HG03342 (cell line): ENCODE data around the gene NOS3.
"Not testable (repeated sequence)": the region's sequence is repeated elsewhere in the genome, so short reads cannot be mapped to it uniquely, and the experiment has no call there.

Experiments used
- ATAC-seq: cut with Tn5 transposase; IDR thresholded peaks from one replicate; pipeline ENCODE4 v1.9.1; 2021; ENCODE audit warnings: mild to moderate bottlenecking, moderate library complexity; ENCODE audit not compliant: unreplicated experiment

The NOS3 gene

GRCh38 chr7:151032936-151033863 lies 42.4 kb downstream of the NOS3 start:
- no peak for ATAC-seq

GRCh38 chr7:151033864-151034249 lies 43.0 kb downstream of the NOS3 start:
- no peak for ATAC-seq

- ATAC-seq, result no peak
These were observed 43.7 kb downstream of the NOS3 start for GRCh38 chr7:151034312-151035025.

GRCh38 chr7:151035026-151035717 lies 44.4 kb downstream of the NOS3 start:
- ATAC-seq, result no peak

- ATAC-seq, result no peak
These were observed 45.1 kb downstream of the NOS3 start for GRCh38 chr7:151035902-151036301.

- ATAC-seq, result no peak
These were observed 48.4 kb downstream of the NOS3 start for GRCh38 chr7:151038951-151039849.

- no peak for ATAC-seq
These were observed 49.2 kb downstream of the NOS3 start for GRCh38 chr7:151039850-151040548.

- ATAC-seq, result no peak
These were observed 50.0 kb downstream of the NOS3 start for GRCh38 chr7:151040616-151041375.

GRCh38 chr7:151043449-151043848 lies 52.6 kb downstream of the NOS3 start:
- not testable (repeated sequence) for ATAC-seq

GRCh38 chr7:151043959-151044358 lies 53.1 kb downstream of the NOS3 start:
- ATAC-seq, result no peak

- no peak for ATAC-seq
These were observed 54.4 kb downstream of the NOS3 start for GRCh38 chr7:151045262-151045661.

- ATAC-seq, result no peak
These were observed 55.1 kb downstream of the NOS3 start for GRCh38 chr7:151045967-151046366.

- ATAC-seq, result no peak
These were observed 56.1 kb downstream of the NOS3 start for GRCh38 chr7:151046603-151047573.

GRCh38 chr7:151047976-151048815 lies 57.4 kb downstream of the NOS3 start, which contains the start of gene ASIC3:
Gene ASIC3 (plus strand): TSS chr7:151048531. CDS start chr7:151048886, 355 bp downstream.
- ATAC-seq, result no peak

- ATAC-seq, result no peak
These were observed 58.2 kb downstream of the NOS3 start for GRCh38 chr7:151048911-151049463.

- ATAC-seq, result no peak
These were observed 60.3 kb downstream of the NOS3 start for GRCh38 chr7:151051108-151051507.

- ATAC-seq, result no peak
These were observed 62.3 kb downstream of the NOS3 start for GRCh38 chr7:151053096-151053495.
